HepG2 (cell line): Measurements from ENCODE around the gene MTX3.

Source experiments
- CTCF ChIP-seq: sonication (generic); formaldehyde crosslinking; IDR thresholded peaks from 2 replicates; pipeline ENCODE4 v1.5.0; 2020; ENCODE audit warnings: mild to moderate bottlenecking, missing genetic modification reagents, moderate library complexity
- FOSL2 ChIP-seq: sonication (generic); formaldehyde crosslinking; IDR thresholded peaks from 2 replicates; pipeline ENCODE4 v1.4.0; 2020; ENCODE audit warnings: missing genetic modification reagents
- MLX ChIP-seq: IDR thresholded peaks from 2 replicates; pipeline ENCODE4 v1.6.1; 2016
- NFIC ChIP-seq: IDR thresholded peaks from 2 replicates; pipeline ENCODE4 v1.6.1; 2012; ENCODE audit warnings: mild to moderate bottlenecking, low read length, inconsistent platforms
- NFYB ChIP-seq: sonication (generic); formaldehyde crosslinking; IDR thresholded peaks from 2 replicates; pipeline ENCODE4 v1.4.0; 2020; ENCODE audit warnings: missing genetic modification reagents
- POLR2A ChIP-seq, 2 experiments: IDR thresholded peaks; 2 replicates each; pipeline ENCODE4 v1.6.1; 2011; ENCODE audit warnings: low read depth in 2 of 2, low read length in 2 of 2, mild to moderate bottlenecking in 1 of 2, moderate library complexity in 1 of 2; ENCODE audit not compliant: insufficient read depth in 1 of 2
- SUZ12 ChIP-seq: fragments of 150-350 bp; IDR thresholded peaks from 2 replicates; pipeline ENCODE4 v1.6.1; 2014; ENCODE audit warnings: low read depth, low read length
- UBTF ChIP-seq: sonication (generic); formaldehyde crosslinking; IDR thresholded peaks from 2 replicates; pipeline ENCODE4 v1.4.0; 2020; ENCODE audit warnings: mild to moderate bottlenecking, missing genetic modification reagents
- ZBTB1 ChIP-seq: sonication (generic); formaldehyde crosslinking; IDR thresholded peaks from 2 replicates; pipeline ENCODE4 v1.4.0; 2020; ENCODE audit warnings: missing genetic modification reagents, borderline replicate concordance
- ZNF431 ChIP-seq: sonication (generic); formaldehyde crosslinking; IDR thresholded peaks from 2 replicates; pipeline ENCODE4 v1.9.0; 2022; ENCODE audit warnings: missing genetic modification reagents, low read depth, mild to moderate bottlenecking, borderline replicate concordance

GRCh38 chr5:79936002-79936645 is 54.9 kb downstream of the MTX3 start:
- TF ChIP-seq FOSL2 (CRISPR knock-in tag), result no peak
- TF ChIP-seq UBTF (CRISPR knock-in tag), result no peak
- no peak for TF ChIP-seq ZBTB1 (CRISPR knock-in tag)
- TF ChIP-seq NFIC, result no peak
- TF ChIP-seq POLR2A (IDR thresholded peaks at IDR 0.05; ENCODE audit: insufficient read depth in 1 of 2, low read depth in 2 of 2, low read length in 2 of 2), result no peak
- no peak for TF ChIP-seq NFYB (CRISPR knock-in tag)
- TF ChIP-seq CTCF, result no peak
- TF ChIP-seq MLX (CRISPR knock-in tag), result no peak
- TF ChIP-seq SUZ12, result no peak
- no peak for TF ChIP-seq ZNF431 (CRISPR knock-in tag)
